H1 (cell line): Measurements from ENCODE around the gene ZSCAN30. TPM values are rescaled to one million over a fixed set of nuclear protein-coding genes. Genes with fewer than 3 reads are reported as not detected.

Experiments used
- CTCF ChIA-PET: fragments of 300-600 bp; sonication (Branson Sonifier 250); formaldehyde crosslinking; loops from one replicate; lab custom pipeline; 2021; ENCODE audit not compliant: partially characterized antibody; lab: Charles Lee
- POLR2A ChIA-PET: fragments of 300-600 bp; sonication (Branson Sonifier 250); formaldehyde crosslinking; loops from one replicate; lab custom pipeline; 2021; ENCODE audit warnings: inconsistent platforms; ENCODE audit not compliant: partially characterized antibody; lab: Charles Lee
- DNase-seq, 2 experiments: peaks; one replicate each; pipeline versions ENCODE4 v3.0.0 to v3.0.0-alpha.2; 2010 to 2022; ENCODE audit warnings: low spot score in 2 of 2, low read depth in 1 of 2, mixed read lengths in 1 of 2
- FAIRE-seq: peaks from 2 replicates; lab custom pipeline; 2011; peaks lifted over from hg19 to GRCh38; lab: Jason Lieb, UNC
- H2AFZ ChIP-seq: 2 replicates; pipeline ENCODE4 v1.8.1; 2012; ENCODE audit warnings: low read length, inconsistent platforms
- H2AK5ac ChIP-seq: 2 replicates; pipeline ENCODE4 v1.6.1; 2013; ENCODE audit warnings: low read depth, low read length
- H2BK120ac ChIP-seq: replicated peaks from 2 replicates; pipeline ENCODE3; 2013; ENCODE audit warnings: low read depth, low read length, inconsistent platforms
- H2BK12ac ChIP-seq: 2 replicates; pipeline ENCODE4 v1.6.1; 2013; ENCODE audit warnings: low read depth, low read length
- H2BK15ac ChIP-seq: 2 replicates; pipeline ENCODE4 v1.6.1; 2013; ENCODE audit warnings: low read length
- H2BK20ac ChIP-seq: 2 replicates; pipeline ENCODE4 v1.6.1; 2013; ENCODE audit warnings: low read length
- H2BK5ac ChIP-seq: 2 replicates; pipeline ENCODE4 v1.6.1; 2013; ENCODE audit warnings: low read depth, low read length
- H3K14ac ChIP-seq: 2 replicates; pipeline ENCODE4 v1.6.1; 2013; ENCODE audit warnings: inconsistent platforms; ENCODE audit not compliant: insufficient read length
- H3K18ac ChIP-seq: 2 replicates; pipeline ENCODE4 v1.6.1; 2013; ENCODE audit warnings: low read length; ENCODE audit errors: extremely low read depth
- H3K23ac ChIP-seq: 2 replicates; pipeline ENCODE4 v1.6.1; 2013; ENCODE audit warnings: inconsistent platforms; ENCODE audit not compliant: insufficient read length
- H3K23me2 ChIP-seq: 2 replicates; pipeline ENCODE4 v1.6.1; 2013; ENCODE audit warnings: low read depth, low read length
- H3K27ac ChIP-seq: 2 replicates; pipeline ENCODE4 v1.6.1; 2011; ENCODE audit warnings: low read depth, low read length, inconsistent platforms
- H3K27me3 ChIP-seq, 4 experiments: replicated peaks in 1 of 4; 1 replicate in 1 of 4; 2 replicates in 3 of 4; pipeline versions ENCODE4 v1.6.1 to v1.8.1; 2011 to 2013; ENCODE audit warnings: low read length in 3 of 4, mild to moderate bottlenecking in 3 of 4, inconsistent platforms in 2 of 4, mixed read lengths in 2 of 4, moderate library complexity in 1 of 4; ENCODE audit not compliant: control insufficient read depth in 3 of 4, insufficient read depth in 3 of 4; ENCODE audit errors: extremely low read depth in 1 of 4
- H3K36me3 ChIP-seq, 4 experiments: 2 replicates each; pipeline versions ENCODE4 v1.6.1 to v1.8.1; 2011 to 2013; ENCODE audit warnings: mild to moderate bottlenecking in 4 of 4, low read length in 3 of 4, moderate library complexity in 2 of 4, control low read depth in 1 of 4, inconsistent platforms in 1 of 4; ENCODE audit not compliant: insufficient read depth in 4 of 4, control insufficient read depth in 2 of 4
- H3K4ac ChIP-seq: replicated peaks from 2 replicates; pipeline ENCODE3; 2013; ENCODE audit warnings: low read length, low read depth, mixed read lengths, inconsistent platforms; ENCODE audit not compliant: insufficient read length
- H3K4me1 ChIP-seq, 4 experiments: replicated peaks in 1 of 4; 1 replicate in 1 of 4; 2 replicates in 3 of 4; pipeline versions ENCODE4 v1.6.1 to v1.8.1; 2011 to 2013; ENCODE audit warnings: low read length in 3 of 4, inconsistent platforms in 2 of 4, mixed read lengths in 1 of 4; ENCODE audit not compliant: insufficient read depth in 4 of 4, control insufficient read depth in 3 of 4
- H3K4me2 ChIP-seq, 2 experiments: 2 replicates each; pipeline versions ENCODE4 v1.6.1 to v1.8.1; 2011 to 2013; ENCODE audit warnings: low read depth in 2 of 2, low read length in 2 of 2, control low read depth in 1 of 2, inconsistent platforms in 1 of 2, mild to moderate bottlenecking in 1 of 2; ENCODE audit not compliant: insufficient read depth in 1 of 2
- H3K4me3 ChIP-seq, 4 experiments: fragments of 200-600, 300-600 bp in 1 of 4; sonication (generic), shearing (Covaris generic), sonication (Bioruptor Twin) in 1 of 4; 2 replicates each; pipeline versions ENCODE4 v1.5.1 to v1.8.1; 2011 to 2016; ENCODE audit warnings: low read length in 4 of 4, low read depth in 3 of 4, control low read depth in 2 of 4, inconsistent platforms in 2 of 4, mild to moderate bottlenecking in 2 of 4, mixed read lengths in 1 of 4, moderate library complexity in 1 of 4; ENCODE audit not compliant: insufficient read depth in 2 of 4; ENCODE audit errors: extremely low read depth in 1 of 4
- H3K56ac ChIP-seq: replicated peaks from 2 replicates; pipeline ENCODE3; 2013; ENCODE audit warnings: low read depth, mild to moderate bottlenecking, mixed read lengths, low read length, inconsistent platforms; ENCODE audit not compliant: insufficient read length
- H3K79me1 ChIP-seq: 2 replicates; pipeline ENCODE4 v1.6.1; 2013; ENCODE audit warnings: low read depth, low read length, control low read depth
- H3K79me2 ChIP-seq, 2 experiments: 2 replicates each; pipeline versions ENCODE4 v1.6.1 to v1.8.1; 2012 to 2013; ENCODE audit warnings: low read length in 2 of 2, mild to moderate bottlenecking in 2 of 2, inconsistent platforms in 1 of 2; ENCODE audit not compliant: insufficient read depth in 2 of 2, control insufficient read depth in 1 of 2
- H3K9ac ChIP-seq, 4 experiments: replicated peaks in 1 of 4; 1 replicate in 1 of 4; 2 replicates in 3 of 4; pipeline versions ENCODE4 v1.6.1 to v1.8.1; 2011 to 2013; ENCODE audit warnings: low read depth in 3 of 4, low read length in 3 of 4, control low read depth in 2 of 4, mild to moderate bottlenecking in 2 of 4, moderate library complexity in 2 of 4, inconsistent platforms in 1 of 4; ENCODE audit errors: extremely low read depth in 1 of 4
- H3K9me3 ChIP-seq, 2 experiments: 2 replicates each; pipeline versions ENCODE4 v1.6.1 to v1.8.1; 2012 to 2013; ENCODE audit warnings: mild to moderate bottlenecking in 2 of 2, moderate library complexity in 2 of 2, control low read depth in 1 of 2, inconsistent platforms in 1 of 2, low read depth in 1 of 2, low read length in 1 of 2, mixed read lengths in 1 of 2; ENCODE audit not compliant: insufficient read depth in 2 of 2
- H4K20me1 ChIP-seq, 2 experiments: replicated peaks in 1 of 2; 2 replicates each; pipeline versions ENCODE3 to v1.8.1; 2011 to 2013; ENCODE audit warnings: inconsistent platforms in 2 of 2, low read length in 2 of 2, mild to moderate bottlenecking in 1 of 2; ENCODE audit not compliant: insufficient read depth in 2 of 2, control insufficient read depth in 1 of 2
- H4K5ac ChIP-seq: 2 replicates; pipeline ENCODE4 v1.6.1; 2013; ENCODE audit warnings: low read length, low read depth, mixed read lengths, inconsistent platforms; ENCODE audit not compliant: insufficient read length
- H4K8ac ChIP-seq: 2 replicates; pipeline ENCODE4 v1.8.0; 2013; ENCODE audit warnings: mild to moderate bottlenecking, moderate library complexity, low read length, inconsistent platforms; ENCODE audit not compliant: insufficient read depth; ENCODE audit errors: extremely low read depth
- H4K91ac ChIP-seq: replicated peaks from 2 replicates; pipeline ENCODE3; 2013; ENCODE audit warnings: low read length, mixed read lengths, inconsistent platforms; ENCODE audit not compliant: insufficient read length
- ATF2 ChIP-seq: IDR thresholded peaks from 2 replicates; pipeline ENCODE4 v1.6.1; 2012; ENCODE audit warnings: low read length, inconsistent platforms
- BCL11A ChIP-seq, 2 experiments: IDR thresholded peaks; one replicate each; pipeline ENCODE4 v1.6.1; 2011; ENCODE audit warnings: low read depth in 2 of 2, low read length in 2 of 2, mild to moderate bottlenecking in 2 of 2
- CEBPB ChIP-seq: IDR thresholded peaks from 2 replicates; pipeline ENCODE4 v1.6.1; 2012; ENCODE audit warnings: low read depth, low read length
- EP300 ChIP-seq, 2 experiments: IDR thresholded peaks; 1 replicate in 1 of 2; 2 replicates in 1 of 2; pipeline ENCODE4 v1.6.1; 2011 to 2012; ENCODE audit warnings: low read depth in 2 of 2, low read length in 2 of 2, mild to moderate bottlenecking in 2 of 2, borderline replicate concordance in 1 of 2, inconsistent platforms in 1 of 2, moderate library complexity in 1 of 2
- EZH2 ChIP-seq: fragments of 200-600 bp; sonication (generic); IDR thresholded peaks from 2 replicates; pipeline ENCODE4 v1.7.1; 2012; ENCODE audit warnings: low read depth, mild to moderate bottlenecking, moderate library complexity, low read length, inconsistent platforms; ENCODE audit not compliant: severe bottlenecking
- KDM1A ChIP-seq: fragments of 200-600, 300-600 bp; sonication (generic); IDR thresholded peaks from 2 replicates; pipeline ENCODE4 v1.7.1; 2016; ENCODE audit warnings: mild to moderate bottlenecking, low read length, borderline replicate concordance
- KDM4A ChIP-seq: IDR thresholded peaks from one replicate; pipeline ENCODE4 v1.7.1; 2012; ENCODE audit warnings: low read depth, mild to moderate bottlenecking, moderate library complexity, low read length, inconsistent platforms; ENCODE audit not compliant: severe bottlenecking
- POLR2A ChIP-seq, 2 experiments: IDR thresholded peaks; 1 replicate in 1 of 2; 2 replicates in 1 of 2; pipeline ENCODE4 v1.6.1; 2011; ENCODE audit warnings: low read depth in 2 of 2, low read length in 2 of 2, mild to moderate bottlenecking in 2 of 2; ENCODE audit errors: control extremely low read depth in 1 of 2
- RFX5 ChIP-seq: IDR thresholded peaks from 2 replicates; pipeline ENCODE4 v1.6.1; 2011; ENCODE audit warnings: low read depth, low read length, improper control_type of control experiment, borderline replicate concordance
- USF2 ChIP-seq: IDR thresholded peaks from 2 replicates; pipeline ENCODE4 v1.6.1; 2011; ENCODE audit warnings: low read length, improper control_type of control experiment
- ZNF274 ChIP-seq: IDR thresholded peaks from 2 replicates; pipeline ENCODE4 v1.7.0; 2012; ENCODE audit warnings: low read length, borderline replicate concordance; ENCODE audit errors: extremely low read depth
- WGBS, 2 experiments: shearing (Covaris generic) in 1 of 2; methylation state at CpG; one replicate each; pipeline versions ENCODE4 v1.1.6 to v1.1.7; 2013 to 2015; ENCODE audit warnings: low lambda C conversion rate in 2 of 2, mixed read lengths in 2 of 2, inconsistent platforms in 1 of 2, low coverage in 1 of 2, missing lambda C conversion rate in 1 of 2; ENCODE audit not compliant: insufficient replicate concordance in 2 of 2, insufficient coverage in 1 of 2, insufficient read length in 1 of 2; ENCODE audit errors: extremely low coverage in 1 of 2, missing lambda C conversion rate in 1 of 2; 5-methylcytosine and 5-hydroxymethylcytosine counted together
- polyA plus RNA-seq, 7 experiments: library from polyadenylated mRNA; depleted of rRNA in 3 of 7; stranded (reverse) in 5 of 7; unstranded in 2 of 7; fragments of >200 nt in 5 of 7; fragments of 200-250 nt in 2 of 7; gene quantifications; 1 replicate in 5 of 7; 2 replicates in 1 of 7; 4 replicates in 1 of 7; pipeline versions ENCODE4 v1.2.1 to v1.2.3, GENCODE V29; 2011 to 2013; ENCODE audit warnings: missing spikeins in 2 of 7, mixed read lengths in 2 of 7
- total RNA-seq: library from RNA; stranded (reverse); fragmentation: NEBNext Ultra II Directional; extraction: Animal tissue kit (Norgen Biotek cat#: 25700); gene quantifications from 2 replicates; pipeline ENCODE4 v1.2.1, GENCODE V29; 2021

ZSCAN30 gene
- total and polyA plus RNA-seq, 2 of the 8 experiments (the other 6 are each of a cell fraction or from before 2014, with no cell fraction given) = 4.4 to 10.3 TPM

- Histone ChIP-seq H3K27me3 (no peaks in the 10 kb centered on the region), H3K9ac (no peak overlapping the region), H2BK5ac (no peak overlapping the region), H3K14ac (no peak overlapping the region), H2BK15ac (no peak overlapping the region), H3K18ac (no peak overlapping the region), H3K9me3 (peaks cover 0 to 4% of the 10 kb centered on the region in 2 experiments; a peak in 1 of 4 replicates), H2AFZ (no peak overlapping the region), H4K5ac (no peak overlapping the region), H3K4me1 (no peaks in the 10 kb centered on the region), H3K23ac (no peak overlapping the region), H2AK5ac (no peak overlapping the region), H2BK20ac (no peak overlapping the region), H4K91ac (no peak overlapping the region), H4K20me1 (no peaks in the 10 kb centered on the region), H3K4ac (no peak overlapping the region), H3K4me3 (no peak overlapping the region), H3K79me1 (0 out of 2 replicates have a peak, but pooled peaks cover 3% of the 10 kb centered on the region), H2BK12ac (no peak overlapping the region), H2BK120ac (no peak overlapping the region), H3K56ac (no peak overlapping the region), H3K27ac (no peak overlapping the region), H3K36me3 (peaks cover 33 to 75% (median 59%) of the 10 kb centered on the region in 4 experiments), H3K23me2 (no peaks in the 10 kb centered on the region), H3K79me2 (peaks cover under 1 to 6% of the 10 kb centered on the region in 2 experiments; a peak in 3 of 4 replicates), H3K4me2 (no peak overlapping the region), H4K8ac (no peak overlapping the region)
- ChIA-PET CTCF (no interaction called here), POLR2A (interaction anchor here (2.4 to 3.3 kb wide), 3 partner anchors 8 to 86 kb away, joined by 4 to 16 read pairs (median 8); partner anchors contain the start of gene ZNF397)
- WGBS, 2 experiments = 94% methylated on average over 6 of the region's 6 CpGs; no CpG with 5 or more reads in 1 of the 2 experiments
- DNase-seq = no peak
- no peak for FAIRE-seq
- no peak for TF ChIP-seq EP300 (IDR thresholded peaks at IDR 0.05; ENCODE audit: borderline replicate concordance in 1 of 2, low read depth in 2 of 2, low read length in 2 of 2)
- TF ChIP-seq ZNF274 = no peak
- no peak for TF ChIP-seq RFX5
- TF ChIP-seq USF2 = no peak
- TF ChIP-seq KDM1A = no peak
- TF ChIP-seq CEBPB = no peak
- TF ChIP-seq KDM4A = no peak
- no peak for TF ChIP-seq BCL11A (IDR thresholded peaks at IDR 0.05; ENCODE audit: low read depth in 2 of 2, low read length in 2 of 2)
- no peak for TF ChIP-seq EZH2
- TF ChIP-seq POLR2A (IDR thresholded peaks at IDR 0.05; ENCODE audit: control extremely low read depth in 1 of 2, low read depth in 2 of 2, low read length in 2 of 2) = no peak
- TF ChIP-seq ATF2 = no peak
Observed at GRCh38 chr18:35248429-35248828, 41.6 kb downstream of the ZSCAN30 start.
